Neural crest cell (in vitro differentiated cells): ENCODE results near the gene LINGO1. TPM values are rescaled to one million over a fixed set of nuclear protein-coding genes. Genes with fewer than 3 reads are reported as not detected.
A peak's percentile ranks its signal among the peaks of the same experiment; 100 is the strongest.

ENCODE experiments used
- DNase-seq: peaks from one replicate; pipeline ENCODE4 v3.0.0; 2021; ENCODE audit warnings: low read depth, mixed read lengths, low spot score
- H3K27ac Mint-ChIP-seq: one replicate; pipeline ENCODE4 v1.8.0; 2021; ENCODE audit warnings: mild to moderate bottlenecking, mixed read lengths; ENCODE audit not compliant: unreplicated experiment
- H3K27me3 Mint-ChIP-seq: 2 replicates; pipeline ENCODE4 v1.8.0; 2021; ENCODE audit warnings: low read depth, mild to moderate bottlenecking, mixed read lengths
- H3K36me3 Mint-ChIP-seq: 2 replicates; pipeline ENCODE4 v1.8.0; 2021; ENCODE audit warnings: low read depth, mild to moderate bottlenecking, mixed read lengths
- H3K4me1 Mint-ChIP-seq: 2 replicates; pipeline ENCODE4 v1.8.0; 2021; ENCODE audit warnings: mixed read lengths
- H3K4me3 Mint-ChIP-seq: one replicate; pipeline ENCODE4 v1.8.0; 2021; ENCODE audit warnings: mild to moderate bottlenecking, mixed read lengths
- H3K9me3 Mint-ChIP-seq: 2 replicates; pipeline ENCODE4 v1.8.0; 2021; ENCODE audit warnings: mixed read lengths
- total RNA-seq: library from RNA; stranded (reverse); gene quantifications from 2 replicates; pipeline ENCODE4 v1.2.1, GENCODE V29; 2021
- TF ChIP-seq, protein P1 (sequence below): fragments of 200-600 bp; sonication (generic); conservative IDR thresholded peaks from 2 replicates; pipeline ENCODE4 v1.5.0; 2021; ENCODE audit warnings: antibody characterized with exemption, mild to moderate bottlenecking

Gene LINGO1
- total RNA-seq, 1 donor from 2014 or later = 31.0 TPM

DNA sequence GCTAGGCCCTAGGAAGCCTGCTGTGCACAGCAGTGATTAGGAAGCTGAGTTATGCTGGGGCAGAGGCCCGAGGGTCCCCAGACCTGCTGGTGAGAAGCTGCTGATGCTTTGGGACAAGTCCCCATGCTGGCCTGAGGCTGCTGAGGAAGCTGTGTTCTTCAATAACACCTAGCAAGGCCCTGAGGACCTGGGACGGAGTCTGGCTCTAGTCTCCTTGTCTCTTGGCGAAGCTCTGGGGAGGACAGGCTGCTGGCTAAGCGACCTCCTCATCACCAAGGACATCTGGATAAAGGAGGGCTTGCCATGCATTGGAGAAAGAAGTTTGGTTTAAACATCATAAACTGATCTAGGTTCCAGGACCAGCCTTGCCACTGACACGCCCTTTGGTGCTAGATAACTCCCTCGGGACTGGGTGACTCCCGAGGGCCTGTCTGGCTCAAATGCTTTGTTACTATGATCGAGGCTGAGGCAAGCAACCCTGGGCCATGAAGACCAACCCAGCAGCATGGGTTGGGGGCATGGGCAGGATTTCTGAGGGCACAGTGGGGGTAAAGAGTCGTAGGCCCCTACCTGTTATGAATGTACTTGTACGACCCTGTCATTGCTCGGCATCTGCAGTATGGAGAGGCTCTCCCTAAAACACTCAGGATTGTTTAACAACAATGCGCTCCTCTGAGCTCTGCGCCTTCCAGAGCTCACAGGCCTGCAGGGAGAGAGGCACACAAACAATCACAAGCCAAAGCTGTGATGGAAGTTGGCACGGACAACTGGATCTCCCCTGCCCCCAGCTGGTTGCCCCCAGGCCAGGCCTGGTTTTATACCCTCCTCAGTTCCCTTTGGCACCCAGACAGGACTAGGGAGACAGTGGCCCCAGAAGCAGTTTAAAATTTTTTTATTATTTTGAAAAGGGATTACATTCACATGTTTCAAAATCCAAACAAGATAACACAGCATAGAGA lies 64.4 kb downstream of the LINGO1 start:
- H3K36me3 Mint-ChIP-seq = no peaks in the 10 kb centered on the region
- peak overlapping the region; percentile 34 for H3K4me3 Mint-ChIP-seq
- no peak for DNase-seq
- H3K27me3 Mint-ChIP-seq = peaks cover 4% of the 10 kb centered on the region
- peaks cover 57% of the 10 kb centered on the region for H3K4me1 Mint-ChIP-seq
- no peaks in the 10 kb centered on the region for H3K9me3 Mint-ChIP-seq
- H3K27ac Mint-ChIP-seq = peak overlapping the region; percentile 35
- TF ChIP-seq, protein P1, sequence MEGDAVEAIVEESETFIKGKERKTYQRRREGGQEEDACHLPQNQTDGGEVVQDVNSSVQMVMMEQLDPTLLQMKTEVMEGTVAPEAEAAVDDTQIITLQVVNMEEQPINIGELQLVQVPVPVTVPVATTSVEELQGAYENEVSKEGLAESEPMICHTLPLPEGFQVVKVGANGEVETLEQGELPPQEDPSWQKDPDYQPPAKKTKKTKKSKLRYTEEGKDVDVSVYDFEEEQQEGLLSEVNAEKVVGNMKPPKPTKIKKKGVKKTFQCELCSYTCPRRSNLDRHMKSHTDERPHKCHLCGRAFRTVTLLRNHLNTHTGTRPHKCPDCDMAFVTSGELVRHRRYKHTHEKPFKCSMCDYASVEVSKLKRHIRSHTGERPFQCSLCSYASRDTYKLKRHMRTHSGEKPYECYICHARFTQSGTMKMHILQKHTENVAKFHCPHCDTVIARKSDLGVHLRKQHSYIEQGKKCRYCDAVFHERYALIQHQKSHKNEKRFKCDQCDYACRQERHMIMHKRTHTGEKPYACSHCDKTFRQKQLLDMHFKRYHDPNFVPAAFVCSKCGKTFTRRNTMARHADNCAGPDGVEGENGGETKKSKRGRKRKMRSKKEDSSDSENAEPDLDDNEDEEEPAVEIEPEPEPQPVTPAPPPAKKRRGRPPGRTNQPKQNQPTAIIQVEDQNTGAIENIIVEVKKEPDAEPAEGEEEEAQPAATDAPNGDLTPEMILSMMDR = no peak

DNA sequence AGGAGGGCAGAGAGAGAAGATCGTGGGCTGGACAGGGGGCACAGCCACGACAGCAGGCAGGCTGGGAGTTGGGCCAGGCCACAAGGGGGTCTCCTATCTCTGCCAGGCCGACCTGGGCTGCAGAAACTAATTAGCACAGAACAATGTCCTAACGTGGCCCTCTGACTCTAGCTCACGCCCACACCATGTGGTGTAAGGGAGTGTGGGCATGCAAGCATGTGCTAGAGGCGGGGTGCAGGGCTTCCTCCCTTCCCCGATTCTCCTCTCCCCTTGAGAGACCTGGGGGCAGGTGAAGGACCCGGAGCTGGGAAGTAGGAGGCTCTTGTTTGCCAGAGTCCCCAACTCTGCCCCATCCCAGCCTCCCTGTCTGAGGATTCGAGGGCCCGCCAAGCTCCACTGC lies 65.5 kb downstream of the LINGO1 start:
- Mint-ChIP-seq H3K9me3 (no peaks in the 10 kb centered on the region), H3K36me3 (no peaks in the 10 kb centered on the region), H3K27me3 (peaks cover 2% of the 10 kb centered on the region), H3K4me3 (no peak overlapping the region), H3K4me1 (peaks cover 57% of the 10 kb centered on the region), H3K27ac (no peak overlapping the region)
- TF ChIP-seq, protein P1 = no peak
- DNase-seq = no peak

DNA sequence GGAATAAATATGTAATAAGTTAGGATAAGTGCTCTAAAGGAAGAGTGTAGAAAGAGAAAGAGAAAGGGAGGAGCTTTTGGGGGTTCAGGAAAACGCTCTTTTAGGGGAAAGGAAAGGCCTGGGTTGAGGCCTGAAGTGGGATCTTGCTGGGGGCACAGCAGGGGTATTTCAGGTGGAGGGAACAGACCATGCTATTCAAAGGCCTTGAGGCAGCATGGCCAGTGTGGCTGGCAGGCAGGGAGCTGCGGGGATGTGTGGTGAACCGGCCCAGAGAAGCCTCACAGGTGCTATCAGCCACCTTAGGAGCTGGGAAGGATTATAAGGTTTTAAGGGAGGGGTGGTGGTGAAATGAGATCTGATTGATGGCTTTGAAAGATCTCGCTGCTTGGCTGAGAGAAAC lies 66.6 kb downstream of the LINGO1 start:
- H3K4me1 Mint-ChIP-seq = peaks cover 56% of the 10 kb centered on the region
- H3K36me3 Mint-ChIP-seq = no peaks in the 10 kb centered on the region

DNA sequence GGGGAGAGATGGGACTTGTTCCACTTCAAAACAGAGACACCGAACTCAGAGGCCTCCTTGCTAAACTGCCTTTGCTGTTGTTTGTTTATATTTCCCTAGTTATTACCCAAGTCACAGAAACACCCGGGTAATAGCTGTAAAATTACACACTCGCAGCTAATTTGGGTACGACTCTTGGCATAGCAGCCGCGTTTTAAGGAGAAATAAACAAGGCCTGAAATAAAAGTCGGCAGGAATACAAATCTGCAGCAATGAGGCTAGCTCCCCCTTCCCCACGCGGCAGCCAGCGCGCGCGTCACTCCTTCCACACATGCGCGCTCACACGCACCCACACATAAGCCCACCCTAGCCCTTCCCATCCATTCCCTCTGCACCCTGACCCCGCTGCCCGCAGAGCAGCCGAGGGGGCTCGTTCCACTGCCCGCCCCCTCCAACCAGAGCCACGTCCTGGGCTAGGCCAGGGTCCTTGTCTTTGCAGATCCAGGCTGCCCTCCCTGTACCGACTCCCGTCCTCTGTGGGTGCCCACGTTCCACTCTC lies 67.3 kb downstream of the LINGO1 start:
- TF ChIP-seq, protein P1 = no peak
- H3K9me3 Mint-ChIP-seq = no peaks in the 10 kb centered on the region
- no peaks in the 10 kb centered on the region for H3K36me3 Mint-ChIP-seq
- H3K4me3 Mint-ChIP-seq = no peak overlapping the region
- H3K4me1 Mint-ChIP-seq = peaks cover 53% of the 10 kb centered on the region
- H3K27ac Mint-ChIP-seq = no peak overlapping the region
- H3K27me3 Mint-ChIP-seq = peaks cover 2% of the 10 kb centered on the region
- no peak for DNase-seq

More for the DNA sequence above, 66.6 kb downstream of the LINGO1 start:
- TF ChIP-seq, protein P1 = no peak
- no peak overlapping the region for H3K27ac Mint-ChIP-seq
- no peak for DNase-seq
- H3K27me3 Mint-ChIP-seq = peaks cover 2% of the 10 kb centered on the region
- no peak overlapping the region for H3K4me3 Mint-ChIP-seq
- no peaks in the 10 kb centered on the region for H3K9me3 Mint-ChIP-seq

DNA sequence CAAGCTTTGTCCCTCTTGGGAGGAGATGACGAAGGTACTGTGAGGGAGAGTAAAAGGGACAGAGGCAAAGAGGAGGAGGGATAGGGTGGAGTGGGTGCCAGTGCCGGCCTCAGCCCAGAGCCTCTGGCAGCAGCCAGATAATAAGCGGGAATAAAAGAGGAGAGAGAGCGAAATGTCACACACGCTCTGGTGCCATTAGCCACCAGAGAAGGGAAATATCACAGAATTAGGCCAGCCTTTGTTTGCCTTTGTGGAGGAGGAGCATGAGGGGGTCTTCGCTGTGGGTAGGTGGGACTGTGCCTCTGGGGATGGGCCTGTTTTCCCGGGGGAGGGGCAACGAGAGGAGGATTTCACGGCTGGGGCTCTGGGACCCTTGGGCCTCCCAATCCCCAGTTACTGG lies 67.8 kb downstream of the LINGO1 start:
- H3K27ac Mint-ChIP-seq = peak overlapping the region; percentile 81
- no peak for DNase-seq
- peaks cover 49% of the 10 kb centered on the region for H3K4me1 Mint-ChIP-seq
- H3K9me3 Mint-ChIP-seq = no peaks in the 10 kb centered on the region
- no peak overlapping the region for H3K4me3 Mint-ChIP-seq
- TF ChIP-seq, protein P1 = no peak
- no peaks in the 10 kb centered on the region for H3K36me3 Mint-ChIP-seq
- peaks cover 2% of the 10 kb centered on the region for H3K27me3 Mint-ChIP-seq
